Fibroblast of skin of scalp (primary cell): ENCODE results near the gene PDE1A.

Experiments
- DNase-seq: peaks from one replicate; pipeline ENCODE4 v3.0.0-alpha.2; 2013

PDE1A gene

GRCh38 chr2:182187130-182187529 is 239.7 kb downstream of the PDE1A start:
- no peak for DNase-seq

GRCh38 chr2:182186132-182186735 is 240.6 kb downstream of the PDE1A start:
- peak; percentile 43 for DNase-seq

- no peak for DNase-seq
These were observed 244.4 kb downstream of the PDE1A start for GRCh38 chr2:182182436-182182835.

GRCh38 chr2:182181381-182181780 is 245.5 kb downstream of the PDE1A start:
- no peak for DNase-seq

- DNase-seq, result no peak
These were observed 247.7 kb downstream of the PDE1A start for GRCh38 chr2:182179176-182179575.

- no peak for DNase-seq
These were observed 252.8 kb downstream of the PDE1A start for GRCh38 chr2:182173944-182174622.

- DNase-seq, result no peak
These were observed 256.5 kb downstream of the PDE1A start for GRCh38 chr2:182170341-182170740.

GRCh38 chr2:182167882-182168281 is 259.0 kb downstream of the PDE1A start:
- DNase-seq, result no peak

GRCh38 chr2:182166841-182167240 is 260.0 kb downstream of the PDE1A start:
- no peak for DNase-seq

- no peak for DNase-seq
These were observed 260.4 kb downstream of the PDE1A start for GRCh38 chr2:182166406-182166805.

GRCh38 chr2:182165202-182165601 is 261.6 kb downstream of the PDE1A start:
- DNase-seq, result no peak

GRCh38 chr2:182164686-182165085 is 262.1 kb downstream of the PDE1A start:
- no peak for DNase-seq

GRCh38 chr2:182163878-182164277 is 263.0 kb downstream of the PDE1A start:
- no peak for DNase-seq

GRCh38 chr2:182148344-182148743 is 278.5 kb downstream of the PDE1A start:
- no peak for DNase-seq

- no peak for DNase-seq
These were observed 282.1 kb downstream of the PDE1A start for GRCh38 chr2:182144776-182145165.

GRCh38 chr2:182144041-182144775 is 282.6 kb downstream of the PDE1A start:
- DNase-seq, result no peak

GRCh38 chr2:182142062-182142461 is 284.8 kb downstream of the PDE1A start:
- no peak for DNase-seq

GRCh38 chr2:182134201-182134600 is 292.6 kb downstream of the PDE1A start:
- no peak for DNase-seq

GRCh38 chr2:182133195-182133891 is 293.5 kb downstream of the PDE1A start:
- DNase-seq, result peak; percentile 36

GRCh38 chr2:182132605-182133004 is 294.2 kb downstream of the PDE1A start:
- no peak for DNase-seq

GRCh38 chr2:182128821-182129707 is 297.8 kb downstream of the PDE1A start:
- DNase-seq, result no peak

- no peak for DNase-seq
These were observed 309.6 kb downstream of the PDE1A start for GRCh38 chr2:182117196-182117595.
